GOT3 (cell line): ENCODE data around the gene SAP130.

Source experiments
- DNase-seq: peaks from one replicate; lab custom pipeline; 2025; ENCODE audit warnings: mixed read lengths; lab: John Stamatoyannopoulos, UW

SAP130 gene

DNA sequence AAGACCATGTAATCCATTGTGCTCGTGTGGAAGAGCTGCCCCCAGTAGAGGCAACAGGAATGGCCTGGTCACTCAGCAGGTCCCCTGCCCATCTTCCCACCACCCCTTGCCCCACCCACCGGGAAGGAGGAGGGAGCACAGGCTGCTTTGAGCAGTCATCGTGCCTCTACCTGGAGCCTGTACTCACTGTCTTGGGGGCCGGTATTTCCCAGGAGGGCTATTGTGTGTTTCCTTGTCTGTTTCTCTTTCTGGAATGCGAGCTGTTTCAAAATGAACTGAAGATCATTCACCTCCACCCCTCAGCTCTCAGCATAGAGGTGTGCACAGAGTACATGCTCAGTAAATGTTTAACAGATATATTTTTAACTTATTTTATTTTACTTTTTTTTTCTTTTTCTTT is 134.4 kb downstream of the SAP130 start:
- DNase-seq = no peak

DNA sequence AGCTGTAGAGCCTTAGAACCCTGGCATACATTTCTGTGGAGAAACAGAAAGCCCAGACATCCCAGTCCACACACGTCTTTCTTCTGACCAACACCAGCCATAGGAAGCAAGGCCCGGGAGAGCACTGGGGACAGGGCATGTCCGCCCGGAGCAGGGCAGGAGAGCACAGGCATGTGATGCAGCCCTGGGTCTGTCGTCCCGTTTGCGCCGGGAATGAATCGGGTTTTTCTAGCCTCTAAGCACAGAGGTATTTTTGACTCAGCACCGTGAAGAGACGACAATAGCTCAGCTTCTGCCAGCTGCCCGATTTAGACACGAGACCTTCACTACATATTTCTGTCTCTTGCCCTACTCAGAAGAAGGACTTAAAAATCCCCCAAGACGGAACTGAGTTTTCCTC is 134.8 kb downstream of the SAP130 start:
- no peak for DNase-seq

DNA sequence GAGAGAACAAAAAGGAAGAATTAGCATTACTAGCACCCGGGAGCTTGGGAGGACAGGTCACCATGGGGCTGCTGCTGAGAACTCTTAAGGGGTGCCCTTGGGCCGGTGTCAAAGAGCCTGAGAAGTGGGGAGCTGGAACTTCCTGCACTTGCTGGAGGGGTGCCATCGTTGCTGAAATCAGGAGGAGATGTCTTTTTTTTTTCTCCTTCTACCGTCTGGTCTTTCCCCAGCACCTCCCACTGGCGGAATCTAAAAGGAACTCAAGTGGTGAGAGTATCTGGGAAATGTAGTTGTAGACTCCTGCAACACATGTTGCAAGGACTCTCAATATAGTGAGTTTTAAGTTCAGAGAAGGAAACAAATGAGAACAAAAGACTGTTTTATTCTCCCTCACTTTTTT is 136.0 kb downstream of the SAP130 start:
- DNase-seq = no peak
